Bone marrow (tissue), 2 donors: Measurements from ENCODE around the gene PECR.
"Not testable (repeated sequence)": the region's sequence is repeated elsewhere in the genome, so short reads cannot be mapped to it uniquely, and the experiment has no call there.

Experiments
- DNase-seq, 2 donors: peaks; one replicate each; lab custom pipeline; 2025; lab: John Stamatoyannopoulos, UW

The PECR gene

GRCh38 chr2:216002101-216002678 is 79.4 kb downstream of the PECR start:
- DNase-seq: no peak

DNA sequence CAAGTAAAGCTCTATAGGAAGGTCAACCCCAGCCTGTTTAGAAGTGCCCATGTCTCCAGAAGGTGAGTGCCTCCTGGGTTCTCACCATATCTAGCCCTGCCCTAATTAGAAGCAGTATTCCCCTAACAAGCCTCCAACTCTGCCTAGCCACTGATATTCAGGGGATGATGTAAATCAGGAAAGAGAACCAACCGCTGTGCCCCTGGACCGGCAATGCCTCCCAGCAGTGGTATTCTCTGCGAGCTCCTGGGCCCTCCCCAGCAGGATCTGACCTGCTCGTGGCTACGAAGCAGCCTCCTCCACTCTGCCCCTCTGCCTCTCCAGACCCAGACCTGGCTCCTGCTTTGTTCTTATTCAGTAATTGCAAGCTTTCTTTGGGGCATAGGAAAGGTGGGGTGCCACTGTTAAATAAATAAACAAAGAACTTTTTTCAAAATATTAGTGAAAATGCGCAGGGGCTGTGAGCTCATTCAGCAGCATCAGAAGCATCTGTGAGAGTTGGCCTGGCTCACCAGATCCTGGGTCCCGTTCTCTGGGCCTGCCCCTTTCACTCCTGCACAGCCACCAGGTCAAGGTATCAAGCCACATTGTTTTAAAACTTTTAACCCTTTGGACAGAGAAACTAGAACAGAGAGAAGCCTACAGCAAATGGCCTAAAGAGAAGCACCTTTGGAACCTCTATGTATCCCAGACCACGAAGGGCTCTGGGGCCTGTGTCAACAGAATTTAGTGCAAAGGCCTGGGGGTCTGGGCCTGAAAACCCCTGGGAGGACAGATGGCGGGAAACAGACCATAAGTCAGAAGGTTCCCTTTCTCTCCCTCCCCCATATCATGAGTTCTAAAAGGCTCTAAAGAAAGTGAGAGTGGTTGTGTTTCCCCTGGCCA is 80.2 kb downstream of the PECR start:
- DNase-seq: no peak

DNA sequence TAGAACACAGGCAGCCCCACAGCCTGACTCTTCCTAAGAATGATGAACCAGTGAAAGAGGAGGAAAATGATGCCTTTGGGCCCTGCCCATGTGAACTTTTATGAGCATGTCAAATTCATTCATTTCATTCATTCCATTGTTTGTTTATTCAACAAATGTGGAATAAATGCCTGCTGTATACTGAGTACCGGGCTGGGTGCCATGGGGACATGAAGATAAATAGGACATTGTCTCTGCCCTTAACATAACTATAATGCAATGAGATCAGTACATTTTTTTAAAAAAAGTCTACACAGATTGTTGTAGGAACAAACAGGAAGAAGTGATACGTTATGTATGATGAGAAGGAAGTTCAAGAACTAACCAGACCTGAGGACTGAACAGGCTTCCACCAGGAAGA is 83.0 kb downstream of the PECR start:
- no peak for DNase-seq

GRCh38 chr2:215997219-215997618 is 84.4 kb downstream of the PECR start:
- no peak for DNase-seq

DNA sequence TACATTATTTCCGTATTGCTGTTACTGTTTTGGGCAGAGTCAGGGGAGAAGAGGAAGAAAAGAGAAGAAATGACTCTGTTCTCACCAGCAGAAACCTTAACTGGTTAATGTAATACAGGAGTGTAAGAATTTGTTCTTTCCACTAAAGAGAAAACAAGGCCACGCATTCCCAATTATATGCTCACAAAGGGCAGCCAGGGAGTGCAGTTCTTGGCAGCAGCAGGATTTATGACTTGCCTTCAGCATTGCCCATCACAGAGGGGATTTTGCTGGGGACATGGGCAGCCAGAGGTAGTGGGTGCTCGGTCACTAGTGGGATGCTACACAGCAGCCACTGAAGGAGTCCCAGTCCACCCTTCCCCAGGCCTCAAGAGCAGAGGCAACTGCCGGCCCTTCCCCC is 86.7 kb downstream of the PECR start:
- no peak for DNase-seq

DNA sequence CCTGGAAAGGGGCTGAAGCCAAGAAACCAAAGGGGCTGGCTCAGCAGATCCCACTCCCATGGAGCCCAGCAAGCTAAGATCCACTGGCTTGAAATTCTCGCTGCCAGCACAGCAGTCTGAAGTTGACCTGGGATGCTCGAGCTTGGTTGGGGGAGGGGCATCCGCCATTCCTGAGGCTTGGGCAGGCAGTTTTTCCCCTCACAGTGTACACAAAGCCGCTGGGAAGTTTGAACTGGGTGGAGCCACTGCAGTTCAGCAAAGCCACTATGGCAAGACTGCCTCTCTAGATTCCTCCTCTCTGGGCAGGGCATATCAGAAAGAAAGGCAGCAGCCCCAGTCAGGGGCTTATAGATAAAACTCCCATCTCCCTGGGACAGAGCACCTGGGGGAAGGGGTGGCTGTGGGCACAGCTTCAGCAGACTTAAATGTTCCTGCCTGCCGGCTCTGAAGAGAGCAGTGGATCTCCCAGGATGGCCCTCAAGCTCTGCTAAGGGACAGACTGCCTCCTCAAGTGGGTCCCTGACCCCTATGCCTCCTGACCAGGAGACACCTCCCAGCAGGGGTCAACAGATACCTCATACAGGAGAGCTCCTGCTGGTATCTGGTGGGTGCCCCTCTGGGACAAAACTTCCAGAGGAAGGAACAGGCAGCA is 92.9 kb downstream of the PECR start:
- not testable (repeated sequence) for DNase-seq
